Smooth muscle cell (in vitro differentiated cells): ENCODE results near the gene MNAT1. TPM values are rescaled to one million over a fixed set of nuclear protein-coding genes. Genes with fewer than 3 reads are reported as not detected.

Source experiments
- DNase-seq: peaks from one replicate; lab custom pipeline; 2025; ENCODE audit not compliant: unreplicated experiment; lab: John Stamatoyannopoulos, UW
- H2AFZ ChIP-seq: fragments of 200-600 bp; sonication (generic); 2 replicates; pipeline ENCODE4 v1.6.0; 2016; ENCODE audit warnings: antibody characterized with exemption, low read depth, mild to moderate bottlenecking
- H3F3A ChIP-seq: fragments of 200-600 bp; sonication (generic); 2 replicates; pipeline ENCODE4 v1.6.0; 2017; ENCODE audit warnings: antibody characterized with exemption, low read depth
- H3K27ac ChIP-seq: fragments of 200-600 bp; sonication (generic); 2 replicates; pipeline ENCODE4 v1.5.1; 2016; ENCODE audit warnings: low read depth, mild to moderate bottlenecking
- H3K27me3 ChIP-seq: fragments of 200-600 bp; sonication (generic); 2 replicates; pipeline ENCODE4 v1.6.1; 2016; ENCODE audit warnings: low read depth, mild to moderate bottlenecking
- H3K36me3 ChIP-seq: fragments of 200-600 bp; sonication (generic); 2 replicates; pipeline ENCODE4 v1.5.1; 2016; ENCODE audit warnings: low read depth
- H3K4me1 ChIP-seq: fragments of 200-600 bp; sonication (generic); 2 replicates; pipeline ENCODE4 v1.5.1; 2016; ENCODE audit warnings: low read depth
- H3K4me2 ChIP-seq: fragments of 200-600 bp; sonication (generic); 2 replicates; pipeline ENCODE4 v1.6.0; 2016; ENCODE audit warnings: mild to moderate bottlenecking
- H3K4me3 ChIP-seq: fragments of 200-600 bp; sonication (generic); 2 replicates; pipeline ENCODE4 v1.5.1; 2016; ENCODE audit warnings: mild to moderate bottlenecking
- H3K79me2 ChIP-seq: fragments of 200-600 bp; sonication (generic); 2 replicates; pipeline ENCODE4 v1.6.0; 2016; ENCODE audit warnings: low read depth, mild to moderate bottlenecking
- H3K9ac ChIP-seq: fragments of 200-600 bp; sonication (generic); 2 replicates; pipeline ENCODE4 v1.6.0; 2016; ENCODE audit warnings: low read depth
- H3K9me3 ChIP-seq: fragments of 200-600 bp; sonication (generic); replicated peaks from 2 replicates; pipeline ENCODE4 v1.5.1; 2016; ENCODE audit warnings: low read depth
- H4K20me1 ChIP-seq: fragments of 200-600 bp; sonication (generic); 2 replicates; pipeline ENCODE4 v1.6.0; 2016; ENCODE audit warnings: low read depth
- WGBS: methylation state at CpG from one replicate; pipeline ENCODE4 v1.1.7; 2016; ENCODE audit warnings: low lambda C conversion rate; 5-methylcytosine and 5-hydroxymethylcytosine counted together
- polyA plus RNA-seq: library from polyadenylated mRNA; unstranded; fragments of >200 nt; fragmentation: Nextera tagmentation; extraction: Ambion mirVana; gene quantifications from 2 replicates; pipeline ENCODE4 v1.2.1, GENCODE V29; 2016
- total RNA-seq: library from RNA; depleted of rRNA; stranded (reverse); fragments of >200 nt; gene quantifications from 2 replicates; pipeline ENCODE4 v1.2.3, GENCODE V29; 2014
- TF ChIP-seq, protein P1 (sequence below): fragments of 200-600 bp; sonication (generic); IDR thresholded peaks from 2 replicates; pipeline ENCODE4 v1.5.1; 2017; ENCODE audit warnings: borderline replicate concordance, mild to moderate bottlenecking, antibody characterized with exemption; ENCODE audit not compliant: insufficient read depth, poor library complexity, severe bottlenecking

Gene MNAT1
- total and polyA plus RNA-seq, 2 experiments from 2014 or later, result 28.1 to 62.7 TPM

DNA sequence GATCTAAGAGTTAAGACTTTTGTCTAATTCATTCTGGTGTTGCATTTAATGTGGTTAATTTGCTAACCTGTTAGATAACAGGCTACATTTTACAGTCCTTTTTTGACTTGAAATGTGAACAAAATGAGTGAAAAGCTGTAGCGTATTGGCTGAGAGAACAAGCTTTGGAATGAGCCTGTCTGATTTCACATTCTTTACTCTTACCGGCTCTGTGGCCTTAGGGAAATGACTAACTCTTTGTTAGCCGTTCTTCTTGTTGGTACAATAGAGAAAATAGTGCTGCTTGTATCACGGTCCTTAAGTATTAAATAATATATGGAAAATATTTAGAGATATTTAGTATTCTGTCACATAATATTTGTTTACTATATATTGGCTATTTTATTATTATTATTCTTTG, 1.9 kb downstream of the MNAT1 start:
- Histone ChIP-seq H3K9me3 (no peaks in the 10 kb centered on the region), H3F3A (no peaks in the 10 kb centered on the region), H3K27ac (peak overlapping the region; percentile 13), H3K36me3 (no peaks in the 10 kb centered on the region), H3K79me2 (peaks cover 62% of the 10 kb centered on the region), H3K4me3 (peak overlapping the region; percentile 66), H3K27me3 (peaks cover 12% of the 10 kb centered on the region), H4K20me1 (peaks cover 35% of the 10 kb centered on the region), H3K4me2 (peak overlapping the region; percentile 90), H3K9ac (no peak overlapping the region), H3K4me1 (peaks cover 15% of the 10 kb centered on the region), H2AFZ (no peak overlapping the region)
- TF ChIP-seq, protein P1, sequence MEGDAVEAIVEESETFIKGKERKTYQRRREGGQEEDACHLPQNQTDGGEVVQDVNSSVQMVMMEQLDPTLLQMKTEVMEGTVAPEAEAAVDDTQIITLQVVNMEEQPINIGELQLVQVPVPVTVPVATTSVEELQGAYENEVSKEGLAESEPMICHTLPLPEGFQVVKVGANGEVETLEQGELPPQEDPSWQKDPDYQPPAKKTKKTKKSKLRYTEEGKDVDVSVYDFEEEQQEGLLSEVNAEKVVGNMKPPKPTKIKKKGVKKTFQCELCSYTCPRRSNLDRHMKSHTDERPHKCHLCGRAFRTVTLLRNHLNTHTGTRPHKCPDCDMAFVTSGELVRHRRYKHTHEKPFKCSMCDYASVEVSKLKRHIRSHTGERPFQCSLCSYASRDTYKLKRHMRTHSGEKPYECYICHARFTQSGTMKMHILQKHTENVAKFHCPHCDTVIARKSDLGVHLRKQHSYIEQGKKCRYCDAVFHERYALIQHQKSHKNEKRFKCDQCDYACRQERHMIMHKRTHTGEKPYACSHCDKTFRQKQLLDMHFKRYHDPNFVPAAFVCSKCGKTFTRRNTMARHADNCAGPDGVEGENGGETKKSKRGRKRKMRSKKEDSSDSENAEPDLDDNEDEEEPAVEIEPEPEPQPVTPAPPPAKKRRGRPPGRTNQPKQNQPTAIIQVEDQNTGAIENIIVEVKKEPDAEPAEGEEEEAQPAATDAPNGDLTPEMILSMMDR, result no peak
- WGBS, result 21% methylated on average over 4 of the region's 4 CpGs
- DNase-seq, result no peak

DNA sequence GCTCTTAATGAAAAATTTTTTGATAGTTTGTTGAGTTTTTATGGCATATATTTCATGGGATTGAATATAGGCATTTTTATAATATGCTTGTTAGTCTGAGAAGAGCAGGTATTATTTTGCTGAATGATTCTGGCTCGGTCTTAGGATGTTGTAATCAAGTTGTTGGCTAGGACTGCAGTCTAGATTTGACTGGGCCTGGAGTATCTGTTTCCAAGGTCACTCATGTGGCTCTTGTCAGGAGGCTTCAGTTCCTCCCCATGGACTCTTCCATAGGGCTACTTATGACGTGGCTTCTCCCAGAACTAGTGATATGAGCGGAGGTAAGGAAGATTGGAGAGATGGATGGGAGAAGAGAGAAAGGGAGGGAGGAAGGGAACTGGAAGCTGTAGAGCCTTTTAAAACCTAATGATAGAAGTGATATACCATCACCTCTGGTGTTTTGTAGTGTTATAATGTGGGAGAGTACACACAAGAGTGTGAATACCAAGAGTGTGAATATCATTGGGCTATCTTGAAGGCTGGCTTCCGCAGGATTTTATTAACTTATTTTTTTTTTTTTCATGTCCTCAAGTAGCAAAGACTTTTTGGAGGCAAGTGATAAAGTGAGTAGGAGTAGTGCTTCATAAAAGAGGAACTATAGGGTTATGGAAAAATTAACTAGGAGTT, 4.4 kb downstream of the MNAT1 start:
- Histone ChIP-seq H3K27ac (no peak overlapping the region), H3K4me2 (no peak overlapping the region), H3K36me3 (no peaks in the 10 kb centered on the region), H3K9ac (no peak overlapping the region), H3K9me3 (no peaks in the 10 kb centered on the region), H3K4me3 (no peak overlapping the region), H3F3A (no peaks in the 10 kb centered on the region), H3K79me2 (peaks cover 87% of the 10 kb centered on the region), H3K4me1 (peaks cover 15% of the 10 kb centered on the region), H3K27me3 (no peaks in the 10 kb centered on the region), H4K20me1 (peaks cover 58% of the 10 kb centered on the region), H2AFZ (no peak overlapping the region)
- TF ChIP-seq, protein P1, result no peak
- DNase-seq, result no peak
- WGBS, result 91% methylated on average over 4 of the region's 4 CpGs

DNA sequence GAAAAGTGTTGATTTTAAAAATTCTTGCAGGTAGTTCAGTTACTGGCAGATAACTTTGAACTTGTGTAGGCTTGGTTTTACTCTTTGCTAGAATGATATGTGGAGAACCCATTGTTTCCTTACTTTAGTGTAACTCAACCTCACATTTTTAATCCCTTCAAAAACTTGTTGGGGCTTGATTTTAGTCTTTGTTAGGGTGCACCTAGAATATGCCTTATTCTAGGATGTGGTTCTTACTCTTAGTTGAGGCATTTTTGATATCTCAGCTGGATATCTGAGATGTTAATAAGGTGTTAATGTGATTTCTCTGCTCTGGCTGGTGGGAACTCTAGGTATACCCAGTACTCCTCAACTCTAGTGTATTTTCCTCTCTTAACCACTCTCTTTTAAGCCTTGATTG, 10.0 kb downstream of the MNAT1 start:
- no peaks in the 10 kb centered on the region for H3K9me3 ChIP-seq
- no peaks in the 10 kb centered on the region for H3K36me3 ChIP-seq
- no peak overlapping the region for H3K9ac ChIP-seq
- peaks cover 89% of the 10 kb centered on the region for H3K79me2 ChIP-seq
- H4K20me1 ChIP-seq, result peaks cover 92% of the 10 kb centered on the region
- TF ChIP-seq, protein P1, result no peak
- no peaks in the 10 kb centered on the region for H3F3A ChIP-seq
- no peak overlapping the region for H3K27ac ChIP-seq
- H2AFZ ChIP-seq, result no peak overlapping the region
- no peaks in the 10 kb centered on the region for H3K27me3 ChIP-seq
- DNase-seq, result no peak
- H3K4me1 ChIP-seq, result no peaks in the 10 kb centered on the region
- no peak overlapping the region for H3K4me2 ChIP-seq
- H3K4me3 ChIP-seq, result no peak overlapping the region
